ENCODE data around the gene CACNG4. TPM values are rescaled to one million over a fixed set of nuclear protein-coding genes. Genes with fewer than 3 reads are reported as not detected.

The CACNG4 gene
- total RNA-seq, 2 donors from 2014 or later: 9.5 to 12.9 TPM

GRCh38 chr17:67024736-67025135 lies 60.2 kb downstream of the CACNG4 start:
- Histone ChIP-seq H3K27me3 (replicated peaks; ENCODE audit: insufficient read depth) (no peaks in the 10 kb centered on the region), H3K4me1 (replicated peaks) (no peaks in the 10 kb centered on the region), H3K27ac (no peak overlapping the region), H3K4me3 (no peak overlapping the region), H3K36me3 (no peaks in the 10 kb centered on the region), H3K9me3 (no peaks in the 10 kb centered on the region)
- no peak for DNase-seq (ENCODE audit: low spot score)
- WGBS: 72% methylated on average over 17 of the region's 17 CpGs
- TF ChIP-seq, protein P1, sequence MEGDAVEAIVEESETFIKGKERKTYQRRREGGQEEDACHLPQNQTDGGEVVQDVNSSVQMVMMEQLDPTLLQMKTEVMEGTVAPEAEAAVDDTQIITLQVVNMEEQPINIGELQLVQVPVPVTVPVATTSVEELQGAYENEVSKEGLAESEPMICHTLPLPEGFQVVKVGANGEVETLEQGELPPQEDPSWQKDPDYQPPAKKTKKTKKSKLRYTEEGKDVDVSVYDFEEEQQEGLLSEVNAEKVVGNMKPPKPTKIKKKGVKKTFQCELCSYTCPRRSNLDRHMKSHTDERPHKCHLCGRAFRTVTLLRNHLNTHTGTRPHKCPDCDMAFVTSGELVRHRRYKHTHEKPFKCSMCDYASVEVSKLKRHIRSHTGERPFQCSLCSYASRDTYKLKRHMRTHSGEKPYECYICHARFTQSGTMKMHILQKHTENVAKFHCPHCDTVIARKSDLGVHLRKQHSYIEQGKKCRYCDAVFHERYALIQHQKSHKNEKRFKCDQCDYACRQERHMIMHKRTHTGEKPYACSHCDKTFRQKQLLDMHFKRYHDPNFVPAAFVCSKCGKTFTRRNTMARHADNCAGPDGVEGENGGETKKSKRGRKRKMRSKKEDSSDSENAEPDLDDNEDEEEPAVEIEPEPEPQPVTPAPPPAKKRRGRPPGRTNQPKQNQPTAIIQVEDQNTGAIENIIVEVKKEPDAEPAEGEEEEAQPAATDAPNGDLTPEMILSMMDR (IDR thresholded peaks at IDR 0.05): no peak
- TF ChIP-seq POLR2A (IDR thresholded peaks at IDR 0.05) (no peak), POLR2AphosphoS5 (IDR thresholded peaks at IDR 0.05) (no peak)
- intact Hi-C loops (cut with DNase I): no loop called here

GRCh38 chr17:67025216-67025792 lies 60.8 kb downstream of the CACNG4 start:
- Histone ChIP-seq H3K27me3 (replicated peaks; ENCODE audit: insufficient read depth) (no peaks in the 10 kb centered on the region), H3K36me3 (no peaks in the 10 kb centered on the region), H3K4me3 (no peak overlapping the region), H3K9me3 (no peaks in the 10 kb centered on the region), H3K4me1 (replicated peaks) (no peaks in the 10 kb centered on the region), H3K27ac (no peak overlapping the region)
- 47% methylated on average over 18 of the region's 20 CpGs for WGBS
- intact Hi-C loops (cut with DNase I): no loop called here
- DNase-seq (ENCODE audit: low spot score): no peak
- no peak for TF ChIP-seq POLR2AphosphoS5 (IDR thresholded peaks at IDR 0.05)
- no peak for TF ChIP-seq POLR2A (IDR thresholded peaks at IDR 0.05)

DNA sequence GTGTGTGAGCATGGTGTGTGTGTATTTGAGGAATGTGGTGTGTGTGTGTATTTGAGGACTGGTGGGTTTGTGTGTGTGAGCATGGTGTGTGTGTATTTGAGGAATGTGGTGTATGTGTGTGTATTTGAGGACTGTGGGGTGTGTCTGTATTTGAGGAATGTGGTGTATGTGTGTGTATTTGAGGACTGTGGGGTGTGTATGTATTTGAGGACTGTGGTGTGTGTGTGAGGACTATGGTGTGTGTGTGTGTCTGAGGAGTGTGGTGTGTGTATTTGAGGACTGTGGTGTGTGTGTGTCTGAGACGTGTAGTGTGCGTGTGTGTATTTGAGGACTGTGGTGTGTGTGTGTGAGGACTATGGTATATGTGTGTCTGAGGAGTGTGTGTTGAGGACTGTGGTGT lies 61.8 kb downstream of the CACNG4 start:
- H3K4me3 ChIP-seq: no peak overlapping the region
- DNase-seq (ENCODE audit: low spot score): no peak
- no peak overlapping the region for H3K27ac ChIP-seq
- no peak for TF ChIP-seq POLR2AphosphoS5 (IDR thresholded peaks at IDR 0.05)
- no peak for TF ChIP-seq POLR2A (IDR thresholded peaks at IDR 0.05)
- TF ChIP-seq, protein P1 (IDR thresholded peaks at IDR 0.05): no peak
- WGBS: 92% methylated on average over 2 of the region's 2 CpGs
- intact Hi-C loops (cut with DNase I): no loop called here
- no peaks in the 10 kb centered on the region for H3K4me1 ChIP-seq (replicated peaks)
- H3K9me3 ChIP-seq: no peaks in the 10 kb centered on the region
- H3K36me3 ChIP-seq: no peaks in the 10 kb centered on the region
- H3K27me3 ChIP-seq (replicated peaks; ENCODE audit: insufficient read depth): no peaks in the 10 kb centered on the region

DNA sequence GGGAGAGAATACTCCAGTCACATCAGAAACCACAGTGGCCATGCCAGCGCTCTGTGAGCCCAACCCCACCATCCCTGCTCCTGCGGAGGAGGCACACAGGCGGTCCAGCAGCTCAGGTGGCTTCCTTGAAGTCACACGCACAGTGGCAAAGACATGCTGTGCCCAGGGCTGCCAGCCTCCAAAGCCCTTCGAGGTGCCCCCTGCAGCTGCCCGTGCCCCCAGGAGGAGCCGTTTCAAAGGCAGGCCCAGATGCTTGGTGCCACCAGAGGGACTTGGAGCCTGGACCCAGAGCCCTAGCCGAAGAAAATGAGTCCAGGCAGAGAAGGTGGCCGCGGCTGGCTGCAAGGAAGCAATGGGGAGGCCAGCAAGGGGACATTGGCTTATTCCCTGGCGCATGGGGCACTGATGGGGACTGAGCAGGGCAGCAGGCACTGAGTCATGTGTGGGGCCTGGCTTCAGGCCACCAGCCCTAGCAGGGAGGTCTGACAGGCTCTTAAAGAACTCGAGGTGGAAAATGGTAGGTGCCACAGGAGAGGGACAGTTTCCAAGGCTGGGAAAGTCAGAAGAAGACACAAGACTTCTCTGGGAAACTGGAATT lies 62.6 kb downstream of the CACNG4 start:
- intact Hi-C loops (cut with DNase I): no loop called here
- H3K4me3 ChIP-seq: no peak overlapping the region

GRCh38 chr17:67030641-67031040 lies 66.1 kb downstream of the CACNG4 start:
- no peaks in the 10 kb centered on the region for H3K9me3 ChIP-seq
- intact Hi-C loops (cut with DNase I): no loop called here
- WGBS: 82% methylated on average over 21 of the region's 21 CpGs
- DNase-seq (ENCODE audit: low spot score): no peak
- H3K4me1 ChIP-seq (replicated peaks): no peaks in the 10 kb centered on the region
- H3K27me3 ChIP-seq (replicated peaks; ENCODE audit: insufficient read depth): no peaks in the 10 kb centered on the region
- TF ChIP-seq POLR2A (IDR thresholded peaks at IDR 0.05): no peak
- no peak for TF ChIP-seq POLR2AphosphoS5 (IDR thresholded peaks at IDR 0.05)
- TF ChIP-seq, protein P1 (IDR thresholded peaks at IDR 0.05): no peak
- H3K27ac ChIP-seq: no peak overlapping the region
- no peaks in the 10 kb centered on the region for H3K36me3 ChIP-seq
- H3K4me3 ChIP-seq: no peak overlapping the region

More for the DNA sequence above, 62.6 kb downstream of the CACNG4 start:
- WGBS: 81% methylated on average over 12 of the region's 12 CpGs
- no peaks in the 10 kb centered on the region for H3K9me3 ChIP-seq
- H3K27ac ChIP-seq: no peak overlapping the region
- H3K36me3 ChIP-seq: no peaks in the 10 kb centered on the region
- H3K27me3 ChIP-seq (replicated peaks; ENCODE audit: insufficient read depth): no peaks in the 10 kb centered on the region
- DNase-seq (ENCODE audit: low spot score): no peak
- TF ChIP-seq, protein P1 (IDR thresholded peaks at IDR 0.05): no peak
- no peaks in the 10 kb centered on the region for H3K4me1 ChIP-seq (replicated peaks)
